Left colon (tissue), 2 donors: ENCODE results near the gene TENM3. TPM values are rescaled to one million over a fixed set of nuclear protein-coding genes. Genes with fewer than 3 reads are reported as not detected.

Experiments
- ATAC-seq: fragments of 200-7000 bp; cut with Tn5 transposase; one replicate; pipeline ENCODE4 v1.9.1; 2020; ENCODE audit warnings: mild to moderate bottlenecking, moderate library complexity
- DNase-seq, 2 donors: peaks; one replicate each; pipeline ENCODE4 v3.0.0-alpha.2; 2020
- intact Hi-C, 2 donors: fragments of 100-400 bp; cut with DNase I in 1 of 2; cut with micrococcal nuclease in 1 of 2; formaldehyde crosslinking; loops; one replicate each; pipeline versions ENCODE4 v1.11.2 to v1.14.0; 2022; cut with DNase I, micrococcal nuclease
- total RNA-seq, 2 donors: library from RNA; stranded (reverse); fragmentation: NEBNext Ultra II Directional; extraction: Animal tissue kit (Norgen Biotek cat#: 25700); gene quantifications; one replicate each; pipeline ENCODE4 v1.2.1, GENCODE V29; 2021
- donor health status: DM: no; HTN: no; CAD: no.
- donor health status: DM: yes; HTN: yes; CAD: no.

TENM3 gene
- total RNA-seq, 2 donors from 2014 or later, result 0.18 to 2.2 TPM

DNA sequence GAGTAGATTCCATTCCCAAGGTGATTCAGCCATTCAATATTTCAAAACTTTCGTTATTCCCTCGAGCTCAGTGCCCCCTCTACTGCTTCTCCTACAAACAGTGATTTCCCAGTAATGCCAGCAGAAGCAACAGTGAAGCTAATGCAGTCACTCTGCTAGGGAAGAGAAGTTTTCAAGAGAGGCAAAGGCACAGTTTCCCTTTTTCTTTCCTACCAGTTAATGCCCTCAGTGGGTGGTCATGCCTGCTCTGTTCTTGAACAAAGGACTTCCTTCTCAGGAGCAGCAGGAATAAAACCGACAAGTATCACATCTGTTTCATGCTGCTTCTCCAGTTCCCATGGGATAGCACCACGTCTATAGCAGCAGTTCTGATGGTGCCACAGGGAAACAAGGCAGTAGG lies 317.2 kb downstream of the TENM3 start:
- DNase-seq (no peak), ATAC-seq (no peak)

DNA sequence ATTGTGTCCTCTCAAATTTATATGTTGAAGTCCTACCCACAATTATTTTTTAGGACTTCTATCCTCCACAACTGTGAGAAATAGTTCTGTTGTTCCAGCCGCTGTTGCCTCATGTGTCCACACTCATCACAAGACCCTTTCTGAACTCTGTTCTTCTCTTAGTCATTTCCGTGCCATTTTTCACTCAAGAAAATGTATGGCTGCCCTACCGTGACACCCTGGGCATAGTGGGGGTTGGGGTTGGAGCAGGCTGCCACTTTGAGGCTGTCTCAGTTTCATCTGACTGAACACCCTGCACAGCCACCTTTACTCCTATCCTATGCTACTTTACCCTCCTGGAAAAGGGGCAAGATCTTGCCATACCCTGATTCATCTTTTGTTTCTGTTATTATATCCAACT lies 319.1 kb downstream of the TENM3 start:
- no peak for ATAC-seq
- intact Hi-C loops, result no loop called here
- DNase-seq, result no peak

More for the DNA sequence above, 317.2 kb downstream of the TENM3 start:
- intact Hi-C loops, result no loop called here

DNA sequence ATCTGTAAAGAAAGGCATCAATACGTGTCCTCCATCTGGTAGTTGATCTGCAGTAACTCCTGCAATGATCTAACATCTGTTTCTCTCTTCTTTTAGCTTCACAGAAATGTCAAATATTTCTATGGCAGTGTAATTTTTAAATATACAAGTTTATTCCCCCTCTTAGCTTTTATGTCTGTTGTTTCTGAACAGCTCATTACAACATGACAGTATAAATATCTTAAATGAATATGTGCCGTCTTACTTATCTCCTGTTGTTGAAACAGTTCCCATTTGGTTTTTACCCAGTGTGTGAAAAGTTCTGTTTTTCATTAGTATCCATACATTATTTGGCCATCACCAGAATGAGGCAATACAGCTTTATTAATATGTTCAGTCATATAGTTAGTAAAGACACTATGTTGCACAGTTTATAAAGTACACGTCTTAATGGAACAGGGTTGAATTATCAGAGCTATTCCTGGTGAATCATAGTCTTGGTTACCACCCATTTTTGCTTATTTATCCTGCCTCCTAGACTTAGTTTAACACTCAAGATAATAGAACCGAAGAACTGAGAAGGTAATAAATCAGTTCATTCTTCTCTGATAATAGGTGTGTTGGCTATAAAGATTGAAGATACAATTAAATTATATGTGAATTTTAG lies 321.6 kb downstream of the TENM3 start:
- intact Hi-C loops, result no loop called here
- no peak for ATAC-seq
- no peak for DNase-seq

DNA sequence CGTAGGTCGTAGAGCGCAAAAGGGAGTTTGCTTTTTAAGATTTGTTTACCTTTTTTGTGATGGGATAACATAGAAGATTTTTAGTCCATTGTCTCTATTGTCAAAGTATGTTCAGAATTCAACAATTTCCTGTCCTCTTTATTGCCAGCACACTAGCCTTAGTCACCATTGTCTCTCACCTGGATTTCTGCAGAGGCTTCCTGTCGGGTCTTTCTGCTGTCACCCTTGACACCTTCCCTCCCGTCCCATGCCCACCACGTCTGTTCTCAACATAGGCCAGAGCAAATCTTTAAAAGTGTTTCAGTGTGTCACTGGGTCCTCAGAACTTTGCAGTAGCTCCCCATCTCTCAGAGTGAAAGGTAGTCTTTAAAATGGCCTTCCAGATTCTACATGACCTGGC lies 323.9 kb downstream of the TENM3 start:
- no peak for ATAC-seq
- intact Hi-C loops, result no loop called here
- no peak for DNase-seq

DNA sequence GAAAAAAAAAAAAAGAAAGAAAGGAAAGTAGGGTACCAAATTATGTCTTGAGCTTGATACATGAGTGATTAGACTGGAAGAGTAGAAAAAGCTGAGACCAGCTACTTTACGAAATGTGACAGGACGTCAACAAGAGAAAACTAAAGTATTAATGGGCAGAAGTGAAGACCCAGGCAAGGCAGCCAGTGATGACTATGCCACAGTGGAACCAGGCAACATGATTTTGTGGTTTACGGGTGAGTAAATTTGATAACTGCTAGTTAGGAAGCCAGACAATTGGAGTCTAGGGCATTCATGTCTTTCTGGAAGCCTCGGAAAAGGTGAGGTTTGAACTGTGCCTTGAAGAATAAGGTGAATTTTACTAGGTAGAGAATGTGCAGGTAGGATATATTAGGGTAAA lies 326.4 kb downstream of the TENM3 start:
- no peak for DNase-seq
- intact Hi-C loops, result no loop called here
- ATAC-seq, result no peak

DNA sequence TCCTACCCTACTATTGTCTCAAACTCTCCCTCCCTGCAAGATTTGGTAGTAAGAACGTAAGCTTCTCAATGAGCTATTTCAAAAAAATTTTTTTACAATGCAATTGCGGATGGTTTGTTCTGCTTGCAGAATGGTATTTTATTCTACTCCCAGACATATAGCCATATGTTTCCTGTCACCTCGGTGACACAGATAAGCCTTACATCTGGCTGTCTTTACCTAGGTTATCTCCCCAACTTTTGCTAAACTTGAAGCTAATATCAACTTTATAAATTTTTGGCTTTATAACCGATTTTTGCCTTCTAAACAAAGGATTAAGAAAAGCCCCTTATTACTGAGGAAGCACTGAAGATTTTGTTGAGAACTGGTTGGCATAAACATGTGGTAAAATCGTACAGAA lies 331.5 kb downstream of the TENM3 start:
- no peak for ATAC-seq
- intact Hi-C loops, result no loop called here
- DNase-seq, result no peak

DNA sequence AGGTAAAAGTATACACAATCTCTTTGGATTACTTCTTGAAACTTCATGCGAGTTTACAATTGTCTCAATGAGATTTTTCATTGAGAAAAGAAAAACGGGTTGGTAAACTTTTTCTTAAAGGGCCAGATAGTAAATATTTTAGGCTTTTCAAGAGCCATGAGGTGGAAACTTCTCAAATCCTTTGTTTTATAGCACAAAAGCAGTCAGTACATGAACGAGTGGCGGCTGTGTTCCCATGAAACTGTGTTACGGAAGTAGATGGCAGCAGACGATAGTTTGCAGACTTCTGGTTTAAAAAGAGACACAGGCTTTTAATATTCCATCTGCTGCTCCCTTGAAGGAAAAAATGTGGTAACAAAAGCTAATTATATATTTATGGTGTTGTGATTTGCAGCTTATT lies 332.0 kb downstream of the TENM3 start:
- DNase-seq (no peak), ATAC-seq (no peak)
- intact Hi-C loops, result no loop called here

DNA sequence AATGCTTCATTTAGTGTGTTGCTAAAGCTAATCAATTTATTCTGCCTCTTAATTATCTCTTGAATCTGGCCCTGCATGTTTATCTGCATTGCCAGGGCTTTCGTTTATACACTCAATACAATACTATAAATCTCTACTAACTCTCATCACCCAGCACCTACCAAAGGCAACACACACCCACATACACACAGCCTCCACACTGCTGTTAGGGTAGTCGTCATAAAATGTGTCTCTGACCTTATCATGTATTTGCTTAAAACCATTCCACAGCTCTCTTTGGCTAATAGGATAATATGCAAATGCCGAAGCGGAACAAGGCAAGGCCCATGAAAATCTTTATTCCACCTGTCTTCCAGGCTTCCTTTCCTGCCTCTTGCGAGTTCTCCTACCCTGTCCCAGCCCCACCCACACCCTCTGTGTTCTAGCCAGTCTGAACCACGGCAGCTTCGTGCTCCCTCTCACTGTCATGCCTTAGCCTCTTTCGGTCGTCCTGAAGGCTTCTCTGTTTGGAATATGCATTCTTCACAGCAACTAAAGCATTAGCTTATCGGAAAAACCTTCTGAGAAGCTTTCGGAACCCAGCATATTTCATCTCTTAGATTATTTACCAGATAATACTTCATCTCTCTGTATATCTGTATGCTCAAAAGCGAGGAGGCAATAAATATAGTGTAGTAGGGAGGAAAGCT lies 333.5 kb downstream of the TENM3 start:
- ATAC-seq, result no peak

DNA sequence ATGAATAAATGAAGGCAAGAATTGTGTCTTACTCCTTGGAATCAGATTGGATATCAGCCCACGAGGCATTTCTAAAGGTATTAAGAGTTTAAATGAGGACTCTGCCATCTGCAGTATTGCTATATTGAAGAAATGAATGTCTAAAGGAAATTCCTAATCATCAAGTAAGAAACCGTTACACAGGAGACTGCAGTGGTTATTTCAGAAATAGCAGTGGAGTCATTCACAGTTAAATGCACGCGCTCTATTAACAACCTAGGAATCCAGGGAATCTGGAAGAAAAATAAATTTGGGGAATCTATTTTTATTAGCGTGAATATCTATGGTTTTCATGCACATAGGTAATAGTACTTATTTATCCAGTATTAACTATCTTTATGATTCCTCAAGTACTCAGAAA lies 334.2 kb downstream of the TENM3 start:
- intact Hi-C loops, result no loop called here
- DNase-seq (no peak), ATAC-seq (no peak)

More for the DNA sequence above, 333.5 kb downstream of the TENM3 start:
- intact Hi-C loops, result no loop called here
- DNase-seq, result no peak

DNA sequence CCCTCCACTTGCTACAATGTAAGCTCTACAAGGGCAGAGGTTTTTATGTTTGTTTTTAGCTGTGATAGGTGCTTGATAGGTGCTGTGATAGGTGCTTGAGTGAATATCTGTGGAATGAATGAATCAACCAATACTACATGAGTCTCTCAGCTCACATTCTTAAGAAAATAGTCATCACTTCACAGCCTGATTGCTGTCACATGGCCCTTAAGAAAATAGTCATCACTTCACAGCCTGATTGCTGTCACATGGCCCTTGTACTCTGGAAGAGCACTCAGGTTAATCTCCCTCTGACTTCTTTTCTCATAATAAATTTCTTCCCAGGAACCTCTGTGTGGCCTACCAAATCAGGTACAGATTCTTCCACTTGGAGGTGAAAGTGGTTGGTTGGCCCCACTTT lies 335.2 kb downstream of the TENM3 start:
- DNase-seq (no peak), ATAC-seq (no peak)
- intact Hi-C loops, result no loop called here

DNA sequence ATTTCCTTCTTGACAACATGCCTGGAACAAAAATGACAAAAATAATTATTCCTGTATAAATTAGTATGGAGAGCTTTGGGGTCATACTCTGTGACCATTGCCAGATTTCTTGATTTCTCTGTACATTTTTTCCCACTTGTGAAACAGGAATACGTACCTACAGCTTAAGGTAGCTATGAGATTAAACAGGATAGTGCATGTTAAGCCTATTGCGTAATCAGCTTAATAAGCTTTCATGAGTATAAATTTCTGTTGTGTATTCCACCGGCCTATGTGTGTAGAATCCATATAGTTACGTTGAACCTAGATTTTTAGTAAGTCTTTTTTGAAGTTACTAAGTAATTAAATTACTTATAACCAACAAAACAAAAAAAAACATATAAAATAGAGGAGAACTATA lies 339.0 kb downstream of the TENM3 start:
- no peak for ATAC-seq
- DNase-seq, result no peak
- intact Hi-C loops, result no loop called here

DNA sequence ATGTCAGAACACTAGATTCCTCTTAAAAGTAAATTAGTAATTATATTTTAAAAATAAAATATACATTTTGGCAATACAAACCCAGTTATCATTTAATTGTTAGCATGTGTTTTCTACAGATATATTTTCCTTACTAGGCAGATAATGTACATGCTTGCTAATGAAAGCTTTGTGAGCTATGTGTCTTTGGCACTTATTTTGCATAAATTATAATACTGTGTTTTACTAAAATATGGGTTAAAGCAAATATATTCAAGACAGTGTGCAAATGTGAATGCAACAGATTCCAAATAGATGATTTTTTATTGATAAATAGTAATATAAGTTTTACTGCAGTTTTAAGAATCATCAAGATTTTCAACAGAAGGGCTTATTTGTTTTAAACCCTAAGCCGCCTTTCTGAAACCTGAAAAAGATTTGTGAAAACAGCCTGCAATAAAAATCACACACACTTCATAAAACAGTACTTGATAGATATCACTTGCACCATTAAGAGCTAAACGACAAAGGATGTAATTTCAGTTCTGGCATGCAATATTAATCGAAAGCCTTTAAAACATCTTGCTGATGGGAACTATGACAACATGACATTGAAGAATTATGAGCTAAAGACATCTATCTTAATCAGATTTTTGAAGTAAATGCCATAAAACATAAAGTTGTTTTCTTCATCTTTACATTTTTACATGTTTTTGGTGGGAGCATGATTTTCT lies 340.7 kb downstream of the TENM3 start:
- intact Hi-C loops, result no loop called here

DNA sequence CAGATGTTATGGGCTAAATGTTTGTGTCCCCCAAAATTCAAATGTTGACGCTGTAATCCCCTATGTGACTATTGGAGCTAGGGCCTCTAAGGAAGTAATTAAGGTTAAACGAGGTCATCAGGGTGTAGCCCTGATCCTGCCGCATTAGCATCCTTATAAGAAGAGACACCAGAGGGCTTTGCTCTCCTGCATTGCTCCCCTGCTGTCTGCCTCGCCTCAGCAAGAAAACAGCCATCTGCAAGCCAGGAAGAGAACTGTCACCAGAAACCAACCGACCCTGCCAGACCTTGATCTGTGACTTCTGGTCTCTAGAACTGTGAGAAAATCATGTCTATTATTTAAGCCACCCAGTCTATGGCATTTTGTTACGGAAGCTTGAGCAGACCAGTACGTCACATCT lies 342.1 kb downstream of the TENM3 start:
- intact Hi-C loops, result no loop called here
- no peak for DNase-seq
- ATAC-seq, result no peak

More for the DNA sequence above, 340.7 kb downstream of the TENM3 start:
- ATAC-seq, result no peak
- DNase-seq, result no peak

DNA sequence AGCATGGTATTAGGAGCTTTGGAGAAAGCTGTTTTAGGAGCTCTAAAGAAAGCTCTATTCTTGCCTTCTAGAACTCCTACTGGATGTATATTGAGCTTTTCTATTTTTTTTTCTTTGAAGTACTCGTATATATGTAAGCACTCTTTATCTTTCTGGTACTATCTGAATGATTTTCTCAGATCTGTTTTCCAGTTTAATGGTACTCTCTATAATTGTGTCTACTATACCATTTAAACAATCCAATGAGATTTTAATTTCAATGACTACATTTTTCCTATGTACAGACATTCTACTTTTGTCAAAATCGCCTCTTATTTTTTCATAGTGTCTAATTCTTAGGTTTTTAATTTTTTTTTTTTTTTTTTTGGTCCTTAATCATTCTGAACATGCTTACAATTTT lies 345.9 kb downstream of the TENM3 start:
- ATAC-seq (no peak), DNase-seq (no peak)
- intact Hi-C loops, result no loop called here

DNA sequence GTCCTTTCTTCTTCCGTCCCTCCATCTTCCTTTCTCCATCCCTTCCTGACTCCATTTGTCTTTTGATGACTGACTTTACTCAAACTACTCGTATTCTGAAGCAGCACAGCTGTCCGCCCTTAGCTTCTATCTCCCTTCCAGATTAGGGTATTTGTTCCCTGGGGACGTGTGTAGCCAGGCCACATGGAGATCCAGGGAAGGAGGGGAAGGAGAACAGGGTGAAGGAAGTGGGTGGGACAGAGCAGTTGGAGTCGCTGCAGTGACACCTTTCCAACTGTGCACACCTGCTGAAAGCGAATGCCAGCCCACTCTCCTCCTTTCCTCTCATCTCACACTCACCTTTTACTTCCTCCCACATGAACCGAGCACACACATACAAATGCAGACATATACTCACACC lies 350.2 kb downstream of the TENM3 start:
- DNase-seq (no peak), ATAC-seq (no peak)
- intact Hi-C loops, result no loop called here

DNA sequence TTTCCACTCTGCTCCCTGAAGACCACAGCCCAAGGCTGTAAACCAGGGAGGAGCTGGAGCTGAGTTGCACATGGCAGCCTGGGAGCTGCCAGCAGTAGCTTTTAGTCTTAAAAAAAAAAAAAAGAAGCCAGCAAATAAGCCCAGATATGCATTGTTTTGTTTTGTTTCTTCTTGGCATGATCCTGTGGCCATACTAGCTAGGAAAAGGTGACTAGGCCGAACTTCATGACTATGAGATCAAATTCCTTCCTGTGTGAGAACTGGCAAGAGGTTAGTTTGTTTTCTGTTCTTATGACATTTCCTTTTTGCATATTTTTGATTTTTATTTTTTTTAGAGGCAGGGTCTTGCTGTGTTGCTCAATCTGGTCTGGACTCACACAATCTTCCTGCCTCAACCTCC lies 350.7 kb downstream of the TENM3 start:
- DNase-seq (no peak), ATAC-seq (no peak)
- intact Hi-C loops, result no loop called here

DNA sequence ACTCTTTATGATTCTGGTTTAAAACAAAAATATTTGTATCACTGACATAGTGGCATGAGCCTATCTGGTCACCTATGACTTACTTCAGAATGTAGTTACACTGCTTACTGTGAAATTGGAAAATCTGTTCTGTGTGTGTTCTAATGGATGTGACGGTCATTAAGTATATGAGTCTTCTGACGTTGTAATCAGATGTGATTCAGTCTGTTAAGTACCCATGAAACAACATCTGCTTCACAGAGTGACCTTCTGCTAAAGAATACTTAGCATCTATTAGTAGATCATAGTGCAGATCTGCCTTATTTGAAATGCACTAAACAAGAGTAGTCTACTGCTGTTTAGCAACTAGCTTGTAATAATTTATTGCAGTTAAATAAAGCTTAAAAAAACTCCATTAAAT lies 356.9 kb downstream of the TENM3 start:
- ATAC-seq (no peak), DNase-seq (no peak)
- intact Hi-C loops, result no loop called here

DNA sequence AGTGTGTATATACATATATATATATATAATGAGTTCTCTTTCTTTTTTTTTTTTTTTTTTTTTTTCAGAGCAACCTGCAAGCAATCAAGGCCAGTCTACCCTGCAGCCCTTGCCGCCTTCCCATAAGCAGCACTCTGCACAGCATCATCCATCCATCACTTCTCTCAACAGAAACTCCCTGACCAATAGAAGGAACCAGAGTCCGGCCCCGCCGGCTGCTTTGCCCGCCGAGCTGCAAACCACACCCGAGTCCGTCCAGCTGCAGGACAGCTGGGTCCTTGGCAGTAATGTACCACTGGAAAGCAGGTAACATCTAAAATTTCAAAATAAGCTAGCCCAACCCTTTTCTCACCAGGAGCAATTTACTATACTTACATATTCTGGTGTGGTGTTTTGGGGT lies 357.7 kb downstream of the TENM3 start:
- DNase-seq (no peak), ATAC-seq (no peak)
- intact Hi-C loops, result no loop called here

DNA sequence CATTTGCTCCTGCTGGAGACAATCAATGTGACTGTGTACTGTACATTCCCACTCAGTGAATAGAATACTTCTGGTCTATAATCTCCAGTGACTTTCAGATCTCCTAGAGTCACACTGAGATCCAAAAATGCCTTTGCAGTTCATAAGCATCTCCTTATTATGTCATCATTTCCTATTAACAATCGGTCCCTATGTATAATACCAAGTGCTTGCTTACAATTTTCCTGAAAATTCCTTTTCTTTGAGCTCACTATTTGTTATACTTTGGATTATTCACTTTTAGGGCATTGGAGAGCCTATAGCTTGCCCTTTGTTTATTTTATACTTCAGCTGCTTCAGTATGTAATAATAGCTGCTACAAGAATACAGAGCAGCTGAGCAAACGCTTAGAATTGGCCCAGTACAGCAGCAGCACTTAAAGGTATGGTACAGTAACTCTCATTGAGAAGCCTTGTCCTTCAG lies 361.0 kb downstream of the TENM3 start:
- intact Hi-C loops, result no loop called here
- ATAC-seq (no peak), DNase-seq (no peak)

DNA sequence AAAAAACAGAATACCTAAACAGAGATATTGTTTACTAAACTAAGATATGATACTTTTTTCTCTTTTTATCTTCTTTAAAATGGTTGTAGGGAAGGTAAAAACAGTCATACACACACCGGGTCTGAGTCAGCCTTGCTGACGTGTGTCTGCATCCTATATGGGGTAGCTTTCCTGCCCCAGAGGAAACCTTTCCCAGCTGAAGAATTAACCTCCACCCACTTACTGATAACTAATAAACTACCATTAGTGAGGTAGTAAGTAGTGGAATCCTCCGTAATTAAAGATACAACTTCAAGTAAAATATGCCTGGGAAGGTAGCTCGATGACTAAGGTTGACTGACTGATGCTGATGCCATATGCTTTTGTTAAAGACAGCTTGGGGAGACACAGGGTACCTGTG lies 361.8 kb downstream of the TENM3 start:
- intact Hi-C loops, result no loop called here

More for the DNA sequence above, 361.8 kb downstream of the TENM3 start:
- ATAC-seq (no peak), DNase-seq (no peak)
